ENCODE measurements around the gene ADAMTS10.

ADAMTS10 gene

GRCh38 chr19:8616861-8617260, 6.3 kb upstream of the ADAMTS10 start:
- no peak for TF ChIP-seq CTCF (IDR thresholded peaks at IDR 0.05)

GRCh38 chr19:8615813-8616596, 5.5 kb upstream of the ADAMTS10 start:
- TF ChIP-seq CTCF (IDR thresholded peaks at IDR 0.05): peak; percentile 96

GRCh38 chr19:8615024-8615423, 4.5 kb upstream of the ADAMTS10 start:
- no peak for TF ChIP-seq CTCF (IDR thresholded peaks at IDR 0.05)

GRCh38 chr19:8614455-8614854, 3.9 kb upstream of the ADAMTS10 start:
- no peak for TF ChIP-seq CTCF (IDR thresholded peaks at IDR 0.05)

GRCh38 chr19:8612807-8613171, 2.3 kb upstream of the ADAMTS10 start:
- TF ChIP-seq CTCF (IDR thresholded peaks at IDR 0.05): no peak

GRCh38 chr19:8611877-8612806, 1.6 kb upstream of the ADAMTS10 start:
- TF ChIP-seq CTCF (IDR thresholded peaks at IDR 0.05): no peak

GRCh38 chr19:8611391-8611876, 919 bp upstream of the ADAMTS10 start:
- no peak for TF ChIP-seq CTCF (IDR thresholded peaks at IDR 0.05)
